Iris pigment epithelial cell (primary cell): ENCODE results near the gene WBP2.

Experiments used
- DNase-seq: peaks from one replicate; pipeline ENCODE4 v3.0.0-alpha.2; 2011; ENCODE audit warnings: low read depth

Gene WBP2

DNA sequence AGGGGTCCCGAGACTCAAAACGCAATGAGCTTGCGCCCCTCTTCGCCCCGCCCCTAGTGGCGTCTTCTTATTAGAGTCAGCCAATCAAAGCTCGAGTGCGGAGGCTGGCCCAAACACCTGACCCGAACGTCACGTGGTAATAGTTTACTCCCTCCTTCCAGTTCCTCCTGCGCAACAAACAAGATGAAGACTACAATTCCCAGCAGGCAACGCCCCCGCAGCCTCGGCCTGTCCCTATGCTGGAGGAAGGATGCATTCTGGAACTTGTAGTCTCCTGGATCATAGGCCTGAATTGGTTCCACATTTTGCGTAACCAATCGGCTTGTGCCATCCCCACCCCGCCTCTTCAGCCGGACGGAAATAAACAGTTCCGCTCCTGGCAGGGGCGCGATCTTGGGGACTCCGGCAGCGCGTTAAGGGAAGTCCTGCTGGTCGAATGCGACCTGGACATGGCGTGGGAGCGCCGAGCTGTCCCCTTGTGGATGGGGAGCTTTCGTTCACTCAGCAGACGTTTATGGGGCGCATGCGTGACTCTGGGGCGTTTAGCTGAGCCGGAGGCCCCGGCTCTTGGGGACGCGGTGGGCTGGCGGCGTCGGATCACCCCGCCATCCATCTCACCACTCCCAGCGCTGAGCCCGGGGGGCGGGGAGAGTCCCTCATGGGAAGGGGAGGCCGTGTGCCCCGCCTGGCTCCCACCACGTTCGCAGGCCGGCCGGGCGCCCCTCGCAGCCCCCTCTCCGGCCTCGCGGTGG, at the start of gene WBP2:
Gene WBP2, minus strand, starts transcription at position 26 of the 752 bp plus-strand sequence. CDS start 38 bp downstream, outside the sequence.
- peak; percentile 100 for DNase-seq

DNA sequence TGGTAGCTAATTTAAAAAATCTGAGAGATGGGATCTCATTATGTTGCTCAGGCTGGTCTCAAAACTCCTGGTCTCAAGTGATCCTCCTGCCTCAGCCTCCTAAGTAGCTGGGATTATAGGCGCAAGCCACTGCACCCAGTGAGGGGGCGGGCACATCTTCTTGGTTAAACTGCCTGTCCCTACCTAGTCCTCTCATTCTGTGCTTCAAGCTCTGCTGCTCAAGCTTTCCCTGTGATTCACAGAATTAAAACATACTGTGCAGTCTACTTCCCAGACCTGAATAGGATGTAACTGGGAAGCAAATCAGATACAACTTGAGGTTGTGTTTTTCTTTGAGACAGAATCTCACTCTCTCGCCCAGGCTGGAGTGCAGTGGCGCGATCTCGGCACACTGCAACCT, 47.3 kb upstream of the WBP2 start:
- DNase-seq: no peak

DNA sequence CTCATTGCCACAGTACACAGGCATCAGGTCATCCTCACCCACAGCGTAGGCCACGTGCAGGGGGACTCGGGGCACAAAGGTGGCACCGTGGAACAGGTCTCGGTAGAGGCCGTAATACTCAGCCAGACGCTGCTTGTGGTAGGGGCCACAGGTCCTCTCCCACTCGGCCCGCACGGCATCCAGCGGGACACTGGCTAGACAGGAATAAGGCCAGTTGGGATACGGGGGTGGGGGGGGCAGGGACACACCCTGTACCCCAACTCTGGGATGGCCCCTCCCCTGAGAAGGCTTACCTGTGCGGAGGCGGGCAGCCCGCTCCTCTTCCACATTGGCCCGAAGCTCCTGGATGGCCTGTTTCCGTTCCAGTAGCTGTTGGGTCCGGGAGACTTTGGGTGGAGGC, 46.6 kb upstream of the WBP2 start:
- DNase-seq: no peak

GRCh38 chr17:75900691-75901533, 45.8 kb upstream of the WBP2 start:
- no peak for DNase-seq

DNA sequence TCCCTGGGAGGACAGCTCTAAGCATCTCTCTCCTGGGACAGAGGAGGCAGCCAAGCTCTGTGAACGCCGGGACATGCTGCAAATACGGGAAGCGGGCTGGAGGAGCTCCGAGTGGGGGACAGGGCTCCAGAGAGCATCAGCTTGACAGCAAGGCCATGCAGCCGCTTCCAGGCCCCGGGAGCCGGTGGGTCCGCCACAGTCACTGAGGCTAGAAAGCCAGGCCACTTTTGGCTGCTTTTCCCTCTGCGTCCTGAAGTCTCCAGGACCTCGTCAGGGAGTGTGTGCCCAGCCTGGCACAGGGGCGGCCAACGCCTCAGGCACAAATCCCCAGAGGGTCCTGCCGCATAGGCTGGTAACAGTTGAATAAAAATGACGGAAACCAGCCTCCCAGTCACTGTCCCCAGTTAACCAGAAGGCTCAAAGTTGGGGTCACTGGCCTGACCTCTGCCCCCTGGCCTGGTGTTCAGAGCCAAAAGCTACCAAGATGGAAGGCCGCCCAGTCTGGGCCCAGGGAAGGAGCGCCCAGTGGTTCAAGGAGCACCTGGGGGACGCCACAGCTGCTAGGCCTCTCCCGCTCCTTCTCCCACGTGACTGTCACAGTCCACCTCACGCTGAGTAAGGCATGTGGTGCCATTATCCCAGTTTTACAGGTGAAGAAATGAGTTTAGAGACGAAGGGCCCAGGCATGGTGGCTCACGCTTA, 44.8 kb upstream of the WBP2 start:
- no peak for DNase-seq

GRCh38 chr17:75899353-75899752, 44.2 kb upstream of the WBP2 start:
- DNase-seq: no peak

- DNase-seq: no peak
Measured at GRCh38 chr17:75898791-75899190, 43.7 kb upstream of the WBP2 start.

- no peak for DNase-seq
Measured at GRCh38 chr17:75898065-75898464, 42.9 kb upstream of the WBP2 start.

DNA sequence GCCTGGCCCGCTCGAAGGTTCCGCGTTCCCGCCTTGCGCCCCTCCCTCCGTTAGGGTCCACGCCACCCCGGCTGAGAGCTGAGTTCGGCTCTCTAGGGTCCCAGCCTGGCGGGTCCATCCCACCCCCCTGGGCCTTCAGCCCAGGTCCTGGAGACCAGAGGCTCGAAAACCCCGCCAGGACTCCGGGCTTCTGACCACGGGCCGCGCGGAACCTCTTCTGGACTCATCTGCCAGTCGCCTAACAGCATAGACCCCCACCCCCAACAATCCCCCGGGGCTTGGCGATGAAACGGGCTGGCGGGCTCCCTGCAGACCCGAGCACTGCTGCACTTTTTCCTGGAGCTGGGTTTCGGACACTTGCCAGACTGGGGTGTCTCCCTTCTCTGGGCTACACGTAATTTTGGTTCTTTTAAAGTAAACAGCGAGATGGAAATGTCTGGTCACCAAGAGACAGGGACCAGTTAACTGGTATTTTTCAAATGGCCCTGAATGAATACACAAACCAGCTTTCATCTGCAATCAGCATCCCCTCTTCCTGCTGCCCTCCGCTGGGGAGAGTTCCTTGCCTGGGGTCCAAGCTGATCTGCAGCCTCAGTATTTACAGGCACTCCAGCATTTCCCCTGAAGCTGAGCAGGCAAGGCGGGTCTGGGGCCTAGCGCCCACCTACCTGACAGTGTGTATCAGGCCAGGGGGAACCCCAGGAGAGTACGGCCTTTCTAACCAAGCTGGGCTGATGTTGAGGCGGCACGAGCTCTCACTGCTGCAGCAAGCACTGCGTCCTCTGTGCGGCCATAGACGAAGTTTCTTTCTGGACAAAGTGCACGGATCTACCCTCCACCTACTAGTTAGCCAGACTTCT, 42.3 kb upstream of the WBP2 start:
- DNase-seq: no peak

DNA sequence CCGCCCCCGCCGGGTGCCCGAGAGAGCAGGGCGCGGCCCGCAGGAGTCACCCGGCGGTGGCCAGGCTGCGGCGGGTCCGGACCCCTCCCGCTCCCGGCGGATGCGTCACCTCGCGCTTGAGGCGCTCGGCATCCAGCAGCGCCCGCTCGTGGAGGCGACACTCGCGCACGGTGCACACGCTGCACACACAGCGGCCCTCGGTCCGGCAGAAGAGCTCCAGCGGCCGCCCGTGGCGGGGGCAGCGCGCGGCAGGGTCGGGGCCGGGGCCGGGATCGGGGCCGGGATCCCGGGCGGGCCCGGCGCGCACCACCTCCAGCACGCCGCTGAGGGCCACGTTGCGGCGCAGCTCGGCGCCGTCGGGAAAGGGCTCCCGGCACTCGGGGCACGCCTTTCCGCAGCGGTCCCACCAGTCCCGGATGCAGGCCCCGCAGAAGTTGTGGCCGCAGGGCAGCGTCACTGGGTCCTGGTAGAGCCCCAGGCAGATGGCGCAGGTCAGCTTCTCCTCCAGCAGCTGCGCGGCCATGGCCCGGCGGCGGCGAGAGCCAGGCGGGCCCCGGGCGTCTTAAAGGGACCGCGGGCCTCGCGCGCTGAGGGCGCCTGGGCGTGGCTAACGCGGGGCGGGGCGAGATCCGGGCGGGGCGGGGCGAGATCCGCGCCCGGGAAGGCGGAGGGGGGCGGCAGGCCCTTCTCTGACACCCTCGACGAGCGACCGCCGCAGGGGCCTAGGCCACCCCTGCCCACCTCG, 41.5 kb upstream of the WBP2 start, which contains the start of gene TRIM65:
Gene TRIM65, minus strand, starts transcription at position 537 of the 745 bp plus-strand sequence. Its CDS starts 14 bp downstream, at position 523.
- peak; percentile 75 for DNase-seq

- DNase-seq: no peak
Measured at GRCh38 chr17:75895370-75896155, 40.4 kb upstream of the WBP2 start.

DNA sequence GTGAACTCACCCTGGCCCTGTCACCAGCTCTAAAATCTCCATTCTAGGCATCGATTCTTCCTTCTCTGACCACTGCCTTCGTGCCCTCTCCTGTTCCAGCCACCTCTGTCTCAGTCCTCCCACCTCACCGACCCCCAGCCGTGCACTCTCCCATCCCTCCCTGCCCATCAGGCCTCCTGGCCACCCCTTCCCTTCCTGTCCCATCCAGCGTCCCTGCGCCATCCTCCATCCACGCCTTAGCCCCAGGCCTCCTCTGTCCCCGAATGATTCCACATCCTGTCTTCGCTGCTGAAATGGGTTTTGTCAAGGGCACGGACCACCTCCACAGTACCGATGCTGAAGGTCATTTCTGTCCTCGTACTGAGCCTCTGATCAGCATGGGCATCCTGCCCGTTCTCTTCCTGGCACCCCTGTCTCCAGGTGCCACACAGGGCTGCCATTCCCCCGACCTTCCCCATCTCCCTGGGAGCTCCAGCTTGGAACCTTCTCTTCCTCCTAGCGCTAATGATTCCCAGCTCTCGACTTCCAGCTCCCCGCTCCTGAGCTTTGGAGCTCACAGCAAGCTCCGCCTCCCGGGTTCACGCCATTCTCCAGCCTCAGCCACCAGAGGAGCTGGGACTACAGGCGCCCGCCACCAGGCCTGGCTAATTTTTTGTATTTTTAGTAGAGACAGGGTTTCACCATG, 39.1 kb upstream of the WBP2 start:
- DNase-seq: no peak

DNA sequence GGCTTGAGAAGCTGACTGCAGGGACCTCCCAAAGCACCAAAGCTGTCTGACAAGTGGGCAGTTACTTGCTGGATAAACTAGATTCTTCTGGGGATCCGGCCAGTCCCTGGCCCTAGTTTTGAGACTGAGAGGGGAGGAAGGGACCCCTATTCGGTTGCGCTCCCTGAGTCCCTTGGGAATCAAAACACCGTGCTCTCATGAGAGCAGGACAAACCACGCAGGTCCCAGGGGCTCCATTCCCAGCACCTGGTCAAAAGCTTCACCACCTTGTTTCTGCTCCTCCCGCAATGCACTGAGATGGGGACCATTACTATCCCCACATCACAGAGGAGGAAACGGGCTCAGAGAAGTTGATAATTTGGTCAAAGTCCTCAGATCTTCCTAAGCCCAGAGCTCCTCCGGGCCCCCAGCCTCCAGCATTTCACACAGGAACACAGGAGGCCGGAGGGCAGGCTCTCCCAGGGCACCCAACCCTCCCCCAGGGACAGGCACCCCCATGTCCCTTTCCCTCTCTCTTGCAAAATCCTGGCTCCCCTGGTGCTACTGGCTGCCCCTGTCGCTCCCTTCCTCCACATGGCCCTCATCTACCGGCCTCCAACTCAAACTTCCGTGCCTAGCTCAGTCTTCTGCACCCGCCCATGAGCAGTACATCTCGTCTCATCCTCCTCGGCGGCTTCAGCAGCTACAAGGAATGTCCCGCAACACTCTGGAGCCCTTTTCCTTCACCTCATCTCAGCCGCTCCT, 38.3 kb upstream of the WBP2 start:
- DNase-seq: no peak

DNA sequence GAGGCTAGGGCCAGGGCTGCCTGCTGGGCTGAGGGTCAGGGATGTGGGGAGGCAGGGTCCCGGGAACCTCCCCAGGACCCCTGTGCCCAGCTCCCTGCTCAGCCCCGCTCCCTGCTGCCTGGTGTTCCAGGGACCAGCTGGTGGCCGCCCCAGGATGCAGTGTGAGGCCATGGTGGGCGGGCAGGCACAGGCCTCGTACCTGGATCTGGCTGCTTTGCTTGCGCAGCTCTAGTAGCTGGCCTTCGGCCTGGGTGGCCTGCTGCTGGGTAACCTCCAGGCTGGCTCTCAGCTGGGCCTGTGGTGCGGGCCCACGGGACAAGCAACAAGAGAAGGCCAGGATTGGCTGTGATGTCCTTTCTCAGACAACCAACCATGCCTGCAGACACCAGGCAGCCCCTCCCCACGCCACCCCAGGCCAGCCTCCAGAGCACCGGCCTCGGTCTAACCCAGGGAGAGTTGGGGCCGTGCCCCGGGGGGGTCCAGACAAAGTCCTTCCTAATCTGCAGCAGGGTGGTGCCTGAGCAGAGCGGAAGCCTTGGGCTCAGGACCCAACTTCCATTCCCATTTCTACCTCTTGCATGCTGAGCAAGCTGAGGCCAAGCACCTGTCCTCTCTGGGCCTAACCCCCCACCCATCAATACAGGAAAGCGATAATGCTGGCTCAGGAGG, 37.6 kb upstream of the WBP2 start:
- DNase-seq: no peak

GRCh38 chr17:75891605-75892555, 36.7 kb upstream of the WBP2 start:
- DNase-seq: no peak

DNA sequence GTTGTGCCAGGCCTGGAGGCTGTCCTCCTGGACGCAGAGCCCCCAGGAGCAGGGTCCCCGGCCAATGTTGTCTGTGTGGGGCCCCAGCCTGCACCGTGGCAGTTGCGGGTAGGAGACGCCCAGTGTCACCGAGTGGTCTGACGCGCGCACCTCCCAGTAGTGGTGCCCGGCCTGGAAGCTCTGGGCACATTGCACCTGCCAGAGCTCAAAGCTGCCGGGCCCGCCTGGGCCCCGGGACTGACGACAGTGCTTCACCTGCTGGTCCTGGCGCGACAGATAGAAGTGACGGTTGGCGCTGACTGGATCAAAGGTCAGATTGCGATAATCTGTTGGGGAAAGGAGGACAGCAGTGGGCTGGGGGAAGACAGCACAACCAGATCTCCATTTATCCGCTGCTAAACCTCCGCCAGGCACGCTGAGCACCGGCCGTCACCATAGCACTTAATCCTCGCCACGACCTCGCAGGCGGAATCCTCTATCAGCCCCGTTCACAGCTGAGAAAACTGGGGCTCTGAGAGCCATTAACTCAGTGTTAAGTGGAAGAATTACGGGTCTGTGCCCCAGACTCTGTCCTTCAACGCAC, 36.0 kb upstream of the WBP2 start:
- no peak for DNase-seq

- DNase-seq: no peak
Measured at GRCh38 chr17:75889454-75889853, 34.3 kb upstream of the WBP2 start.
